Measurements from ENCODE around the gene DIDO1.
"Not testable (repeated sequence)": the region's sequence is repeated elsewhere in the genome, so short reads cannot be mapped to it uniquely, and the experiment has no call there.

Gene DIDO1

GRCh38 chr20:62925076-62925419 is 1.3 kb downstream of the DIDO1 start:
- peak overlapping the region; percentile 89 for H3K4me2 ChIP-seq
- no peak for TF ChIP-seq CTCF (conservative IDR thresholded peaks at IDR 0.05; ENCODE audit: low read depth, low read length)
- no peaks in the 10 kb centered on the region for H3K36me3 ChIP-seq (ENCODE audit: insufficient read depth)
- H3K27ac ChIP-seq = peak overlapping the region; percentile 88
- H3K4me1 ChIP-seq (ENCODE audit: low read depth, poor library complexity, severe bottlenecking) = peaks cover 61% of the 10 kb centered on the region
- H3K79me2 ChIP-seq (ENCODE audit: insufficient read depth, low read depth) = peaks cover 92% of the 10 kb centered on the region
- H3K4me3 ChIP-seq (IDR thresholded peaks at IDR 0.05; ENCODE audit: insufficient read depth, low read depth, low read length) = no peak overlapping the region
- no peaks in the 10 kb centered on the region for H3K27me3 ChIP-seq (ENCODE audit: insufficient read depth, low read depth)
- peak overlapping the region; percentile 85; the same call in 1 of the 2 replicates for H3K9ac ChIP-seq
- H2AFZ ChIP-seq (ENCODE audit: low read depth) = no peak overlapping the region
- peaks cover 51% of the 10 kb centered on the region for H4K20me1 ChIP-seq (ENCODE audit: insufficient read depth)

DNA sequence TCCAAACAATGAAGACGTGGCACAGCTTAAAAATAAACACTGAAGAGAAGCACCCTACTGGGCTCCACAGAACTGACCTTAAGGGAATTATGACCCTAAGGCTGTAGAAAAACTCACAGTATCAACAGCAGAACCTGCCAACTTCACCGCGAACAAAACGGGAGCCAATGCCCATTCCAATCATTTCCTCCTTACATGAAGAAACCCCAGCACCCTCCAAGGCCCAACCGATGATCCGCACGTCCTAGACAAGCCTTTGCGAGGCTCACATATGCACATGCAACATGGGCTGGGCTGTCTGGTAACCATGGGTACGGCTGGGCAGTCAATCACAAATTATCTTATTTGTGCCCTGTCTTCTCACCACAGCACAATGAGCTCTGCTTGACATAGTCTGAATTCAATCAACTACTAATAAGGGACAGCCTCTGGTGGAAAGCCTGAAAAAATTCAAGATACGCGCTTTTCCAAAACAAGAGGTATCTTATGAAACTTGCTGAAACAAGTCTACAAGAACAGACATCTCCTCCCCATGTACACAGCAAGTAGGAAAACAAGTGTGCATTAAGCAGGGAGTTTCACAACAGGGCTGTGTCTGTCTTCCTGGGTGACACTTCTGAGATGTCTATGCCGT is 1.7 kb downstream of the DIDO1 start:
- TF ChIP-seq CTCF (conservative IDR thresholded peaks at IDR 0.05; ENCODE audit: low read depth, low read length) = no peak

DNA sequence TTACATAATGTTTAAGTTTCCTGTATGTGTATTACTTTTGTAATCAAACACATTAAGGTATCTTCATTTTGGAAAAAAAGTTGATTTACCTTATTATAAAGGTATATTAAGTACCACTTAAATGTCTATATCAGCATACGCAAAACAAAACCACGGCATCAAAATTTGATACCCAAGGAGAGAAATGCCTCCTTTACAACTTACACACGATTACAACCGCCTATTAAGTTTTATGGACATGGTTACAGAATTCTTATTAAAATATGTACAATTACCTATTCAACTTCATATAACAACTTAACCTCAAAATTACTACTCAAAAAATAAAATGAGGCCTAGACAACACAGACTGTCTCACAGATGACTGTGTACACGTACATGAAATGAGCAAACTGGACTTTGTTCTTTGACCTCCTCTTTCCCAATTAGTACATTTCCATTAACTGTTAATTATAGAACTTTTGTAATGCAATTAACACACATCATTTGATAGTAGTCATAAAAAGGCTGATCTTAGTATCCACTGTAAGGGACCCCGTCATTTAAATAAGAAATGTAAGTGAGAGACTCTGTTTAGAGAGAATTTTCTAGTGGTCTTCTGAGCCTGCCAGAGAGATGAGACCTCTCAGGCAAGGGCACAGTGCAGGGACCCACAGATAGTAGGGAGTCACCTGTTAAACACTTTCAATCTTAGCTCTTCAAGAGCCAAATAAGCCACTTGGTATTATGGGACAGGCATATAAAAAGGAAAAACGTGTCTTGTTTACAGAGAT is 2.5 kb downstream of the DIDO1 start:
- Histone ChIP-seq H2AFZ (ENCODE audit: low read depth) (no peak overlapping the region), H3K27me3 (ENCODE audit: insufficient read depth, low read depth) (no peaks in the 10 kb centered on the region), H3K27ac (no peak overlapping the region), H3K36me3 (ENCODE audit: insufficient read depth) (no peaks in the 10 kb centered on the region), H3K4me3 (IDR thresholded peaks at IDR 0.05; ENCODE audit: insufficient read depth, low read depth, low read length) (no peak overlapping the region), H3K79me2 (ENCODE audit: insufficient read depth, low read depth) (peaks cover 94% of the 10 kb centered on the region), H3K9ac (no peak overlapping the region), H3K4me1 (ENCODE audit: low read depth, poor library complexity, severe bottlenecking) (peaks cover 73% of the 10 kb centered on the region), H3K4me2 (peak overlapping the region; percentile 89), H4K20me1 (ENCODE audit: insufficient read depth) (peaks cover 63% of the 10 kb centered on the region)
- TF ChIP-seq CTCF (conservative IDR thresholded peaks at IDR 0.05; ENCODE audit: low read depth, low read length) = no peak

More for the DNA sequence above, 1.7 kb downstream of the DIDO1 start:
- Histone ChIP-seq H2AFZ (ENCODE audit: low read depth) (no peak overlapping the region), H3K79me2 (ENCODE audit: insufficient read depth, low read depth) (peaks cover 92% of the 10 kb centered on the region), H3K4me1 (ENCODE audit: low read depth, poor library complexity, severe bottlenecking) (peaks cover 66% of the 10 kb centered on the region), H3K27me3 (ENCODE audit: insufficient read depth, low read depth) (no peaks in the 10 kb centered on the region), H3K4me2 (peak overlapping the region; percentile 89), H3K27ac (peak overlapping the region; percentile 88; the same call in 1 of the 2 replicates), H4K20me1 (ENCODE audit: insufficient read depth) (peaks cover 56% of the 10 kb centered on the region), H3K36me3 (ENCODE audit: insufficient read depth) (no peaks in the 10 kb centered on the region), H3K4me3 (IDR thresholded peaks at IDR 0.05; ENCODE audit: insufficient read depth, low read depth, low read length) (no peak overlapping the region), H3K9ac (peak overlapping the region; percentile 85; the same call in 1 of the 2 replicates)

DNA sequence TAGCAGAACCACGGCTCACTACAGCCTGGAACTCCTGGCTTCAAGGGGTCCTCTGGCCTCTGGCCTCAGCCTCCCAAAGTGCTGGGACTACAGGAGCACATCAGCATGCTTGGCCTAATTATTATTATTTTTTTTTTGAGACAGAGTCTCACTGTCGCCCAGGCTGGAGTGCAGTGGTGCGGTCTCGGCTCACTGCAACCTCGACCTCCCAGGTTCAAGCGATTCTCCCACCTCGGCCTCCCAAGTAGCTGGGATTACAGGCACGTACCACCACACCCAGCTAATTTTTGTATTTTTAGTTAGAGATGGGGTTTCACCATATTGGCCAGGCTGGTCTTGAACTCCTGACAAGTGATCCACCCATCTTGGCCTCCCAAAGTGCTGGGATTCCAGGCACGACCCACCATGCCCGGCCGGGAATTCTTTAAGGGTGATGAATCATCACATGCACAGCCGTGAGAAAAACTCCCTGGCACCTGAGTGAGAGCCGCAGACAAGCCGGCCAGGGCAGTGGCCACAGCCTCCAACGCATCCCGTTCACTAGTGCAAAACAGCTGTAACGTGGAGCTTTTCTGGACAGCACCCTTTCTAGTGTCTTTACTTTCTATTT is 3.1 kb downstream of the DIDO1 start:
- not testable (repeated sequence) for H3K4me3 ChIP-seq (IDR thresholded peaks at IDR 0.05; ENCODE audit: insufficient read depth, low read depth, low read length); H3K9ac ChIP-seq; H3K27ac ChIP-seq; H3K27me3 ChIP-seq (ENCODE audit: insufficient read depth, low read depth); H2AFZ ChIP-seq (ENCODE audit: low read depth); H3K36me3 ChIP-seq (ENCODE audit: insufficient read depth)
- peaks cover 94% of the 10 kb centered on the region for H3K79me2 ChIP-seq (ENCODE audit: insufficient read depth, low read depth)
- peaks cover 79% of the 10 kb centered on the region for H3K4me1 ChIP-seq (ENCODE audit: low read depth, poor library complexity, severe bottlenecking)
- H4K20me1 ChIP-seq (ENCODE audit: insufficient read depth) = peaks cover 70% of the 10 kb centered on the region
- H3K4me2 ChIP-seq = 0 out of 2 replicates have a peak overlapping the region, but pooled peaks have one; percentile 89
